Activated CD4-positive, alpha-beta T cell treated with anti-CD3 and anti-CD28 coated beads, Interleukin-2, Interleukin-4, amounts not matched to agents 100 ng/mL and 50 ng/mL, durations not matched to agents 16 hours and 8 hours (primary cell): ENCODE results near the gene SRPK3.
A peak's percentile ranks its signal among the peaks of the same experiment; 100 is the strongest.

Experiments used
- DNase-seq: peaks from one replicate; pipeline ENCODE4 v3.0.0-alpha.2; 2020; ENCODE audit warnings: low spot score

The SRPK3 gene

GRCh38 chrX:153784325-153784967, 3.6 kb downstream of the SRPK3 start:
- DNase-seq: no peak

- no peak for DNase-seq
These were observed 5.8 kb downstream of the SRPK3 start for GRCh38 chrX:153786669-153787068.

- DNase-seq: no peak
These were observed 8.8 kb downstream of the SRPK3 start for GRCh38 chrX:153789654-153790053.

GRCh38 chrX:153791104-153791852, 10.4 kb downstream of the SRPK3 start:
- no peak for DNase-seq

- DNase-seq: no peak
These were observed 11.5 kb downstream of the SRPK3 start for GRCh38 chrX:153792368-153792767.

GRCh38 chrX:153793291-153793690, 12.4 kb downstream of the SRPK3 start:
- DNase-seq: no peak

GRCh38 chrX:153794018-153794896, 13.4 kb downstream of the SRPK3 start, which contains the start of the genes IDH3G and SSR4:
IDH3G (minus strand) TSS chrX:153794375; CDS start chrX:153794326, 49 bp downstream.
SSR4 (plus strand) TSS chrX:153794668; CDS start chrX:153794688, 20 bp downstream.
- peak; percentile 93 for DNase-seq

- no peak for DNase-seq
These were observed 14.3 kb downstream of the SRPK3 start for GRCh38 chrX:153794897-153795816.

- DNase-seq: no peak
These were observed 16.7 kb downstream of the SRPK3 start for GRCh38 chrX:153797415-153798015.

GRCh38 chrX:153799326-153799725, 18.5 kb downstream of the SRPK3 start:
- no peak for DNase-seq

GRCh38 chrX:153800177-153800722, 19.4 kb downstream of the SRPK3 start:
- no peak for DNase-seq

- no peak for DNase-seq
These were observed 19.9 kb downstream of the SRPK3 start for GRCh38 chrX:153800746-153801145.

GRCh38 chrX:153801669-153802068, 20.8 kb downstream of the SRPK3 start:
- no peak for DNase-seq

GRCh38 chrX:153802513-153803045, 21.7 kb downstream of the SRPK3 start:
- DNase-seq: no peak

- DNase-seq: no peak
These were observed 22.6 kb downstream of the SRPK3 start for GRCh38 chrX:153803211-153804099.

GRCh38 chrX:153804100-153804595, 23.3 kb downstream of the SRPK3 start:
- no peak for DNase-seq

GRCh38 chrX:153804621-153805020, 23.8 kb downstream of the SRPK3 start:
- DNase-seq: no peak

- no peak for DNase-seq
These were observed 24.6 kb downstream of the SRPK3 start for GRCh38 chrX:153805436-153805835.

- DNase-seq: no peak
These were observed 26.2 kb downstream of the SRPK3 start for GRCh38 chrX:153806999-153807575.
